ENCODE results near the gene ABCB6.
A peak's percentile ranks its signal among the peaks of the same experiment; 100 is the strongest.

Gene ABCB6

GRCh38 chr2:219168932-219169331, 49.8 kb downstream of the ABCB6 start:
- no peak for DNase-seq (ENCODE audit: low spot score)

GRCh38 chr2:219168526-219168925, 50.2 kb downstream of the ABCB6 start:
- no peak for DNase-seq (ENCODE audit: low spot score)

- DNase-seq (ENCODE audit: low spot score) = no peak
Measured at GRCh38 chr2:219167997-219168396, 50.8 kb downstream of the ABCB6 start.

- no peak for DNase-seq (ENCODE audit: low spot score)
Measured at GRCh38 chr2:219165058-219165911, 53.5 kb downstream of the ABCB6 start.

- DNase-seq (ENCODE audit: low spot score) = no peak
Measured at GRCh38 chr2:219163156-219163555, 55.6 kb downstream of the ABCB6 start.

- no peak for DNase-seq (ENCODE audit: low spot score)
Measured at GRCh38 chr2:219161097-219161496, 57.7 kb downstream of the ABCB6 start.

- peak; percentile 94 for DNase-seq (ENCODE audit: low spot score)
Measured at GRCh38 chr2:219160186-219161017, 58.4 kb downstream of the ABCB6 start, which contains the start of gene NHEJ1. TSS of gene NHEJ1 (minus strand) at chr2:219160815. CDS start at chr2:219158362, 2,453 bp downstream.

Measured in NAMALWA (cell line).